GM12878 (cell line): ENCODE data around the gene POLR2I.

Experiments
- BCL11A ChIP-seq: IDR thresholded peaks from 2 replicates; pipeline ENCODE4 v1.6.1; 2011; ENCODE audit warnings: low read depth, low read length
- CBX3 ChIP-seq: fragments of 200-600 bp; sonication (generic); IDR thresholded peaks from 2 replicates; pipeline ENCODE4 v1.6.1; 2016; ENCODE audit warnings: low read depth, borderline replicate concordance
- POLR2A ChIP-seq: IDR thresholded peaks from 2 replicates; pipeline ENCODE4 v1.6.1; 2011; ENCODE audit warnings: low read depth, mild to moderate bottlenecking, low read length
- RAD21 ChIP-seq: IDR thresholded peaks from 2 replicates; pipeline ENCODE4 v1.6.1; 2011; ENCODE audit warnings: mild to moderate bottlenecking, low read depth, low read length, moderate library complexity; ENCODE audit not compliant: insufficient read depth
- TBL1XR1 ChIP-seq: IDR thresholded peaks from 2 replicates; pipeline ENCODE4 v1.6.1; 2012; ENCODE audit warnings: low read depth, low read length, improper control_type of control experiment

- TF ChIP-seq POLR2A (no peak), TBL1XR1 (no peak), RAD21 (no peak), BCL11A (no peak), CBX3 (no peak)
These were observed 21.0 kb downstream of the POLR2I start for GRCh38 chr19:36093687-36094086.
